HepG2 (cell line): ENCODE measurements around the gene TREH. TPM values are rescaled to one million over a fixed set of nuclear protein-coding genes. Genes with fewer than 3 reads are reported as not detected.

ENCODE experiments used
- CREM ChIP-seq, 2 experiments: sonication (generic) in 1 of 2; formaldehyde crosslinking in 1 of 2; IDR thresholded peaks; 2 replicates each; pipeline versions ENCODE4 v1.4.0 to v1.6.1; 2016 to 2020; ENCODE audit warnings: antibody characterized with exemption in 1 of 2, mild to moderate bottlenecking in 1 of 2, missing genetic modification reagents in 1 of 2
- HOXA9 ChIP-seq: sonication (generic); formaldehyde crosslinking; IDR thresholded peaks from 2 replicates; pipeline ENCODE4 v1.8.1; 2022; ENCODE audit warnings: missing genetic modification reagents, mild to moderate bottlenecking, moderate library complexity, borderline replicate concordance
- IKZF4 ChIP-seq: sonication (generic); formaldehyde crosslinking; IDR thresholded peaks from 2 replicates; pipeline ENCODE4 v1.5.1; 2020; ENCODE audit warnings: borderline replicate concordance, mild to moderate bottlenecking, low read depth, missing genetic modification reagents; ENCODE audit errors: not compliant biosample characterization
- KLF16 ChIP-seq, 2 experiments: sonication (generic) in 1 of 2; formaldehyde crosslinking in 1 of 2; IDR thresholded peaks; 2 replicates each; pipeline versions ENCODE4 v1.6.1 to v1.8.0; 2016 to 2023; ENCODE audit warnings: missing genetic modification reagents in 2 of 2, missing compliant biosample characterization in 1 of 2
- MATR3 ChIP-seq: sonication (generic); formaldehyde crosslinking; IDR thresholded peaks from 2 replicates; pipeline ENCODE4 v1.4.0; 2020; ENCODE audit warnings: missing genetic modification reagents
- MED1 ChIP-seq: sonication (generic); formaldehyde crosslinking; IDR thresholded peaks from 2 replicates; pipeline ENCODE4 v1.4.0; 2020; ENCODE audit warnings: missing genetic modification reagents
- RFX3 ChIP-seq: IDR thresholded peaks from 2 replicates; pipeline ENCODE4 v1.6.1; 2016; ENCODE audit warnings: missing biosample characterization, missing genetic modification reagents
- SMARCE1 ChIP-seq: fragments of 450-650 bp; IDR thresholded peaks from 2 replicates; pipeline ENCODE4 v1.6.1; 2017; ENCODE audit warnings: borderline replicate concordance
- THAP11 ChIP-seq: IDR thresholded peaks from 2 replicates; pipeline ENCODE4 v1.6.1; 2016; ENCODE audit warnings: missing biosample characterization, missing genetic modification reagents
- U2AF2 ChIP-seq: fragments of 200-400 bp; formaldehyde crosslinking; IDR thresholded peaks from 2 replicates; pipeline ENCODE4 v1.6.1; 2017; ENCODE audit warnings: low read depth, mild to moderate bottlenecking, low read length
- ZBTB46 ChIP-seq: sonication (generic); formaldehyde crosslinking; IDR thresholded peaks from 2 replicates; pipeline ENCODE4 v1.4.0; 2020; ENCODE audit warnings: mild to moderate bottlenecking, missing genetic modification reagents, borderline replicate concordance
- ZFP82 ChIP-seq: sonication (generic); formaldehyde crosslinking; IDR thresholded peaks from 2 replicates; pipeline ENCODE4 v1.5.1; 2020; ENCODE audit warnings: mild to moderate bottlenecking, missing genetic modification reagents, borderline replicate concordance
- ZNF44 ChIP-seq: sonication (generic); formaldehyde crosslinking; IDR thresholded peaks from 2 replicates; pipeline ENCODE4 v1.5.1; 2020; ENCODE audit warnings: mild to moderate bottlenecking, missing genetic modification reagents
- ZNF512 ChIP-seq: sonication (generic); formaldehyde crosslinking; IDR thresholded peaks from 2 replicates; pipeline ENCODE4 v1.4.0; 2020; ENCODE audit warnings: mild to moderate bottlenecking, missing genetic modification reagents
- ZNF558 ChIP-seq: sonication (generic); formaldehyde crosslinking; IDR thresholded peaks from 2 replicates; pipeline ENCODE4 v1.9.0; 2022; ENCODE audit warnings: mild to moderate bottlenecking, missing genetic modification reagents, borderline replicate concordance
- ZNF569 ChIP-seq: sonication (generic); formaldehyde crosslinking; IDR thresholded peaks from 2 replicates; pipeline ENCODE4 v1.5.0; 2020; ENCODE audit warnings: mild to moderate bottlenecking, missing genetic modification reagents, moderate library complexity, borderline replicate concordance
- ZNF598 ChIP-seq: sonication (generic); formaldehyde crosslinking; IDR thresholded peaks from 2 replicates; pipeline ENCODE4 v1.5.1; 2020; ENCODE audit warnings: mild to moderate bottlenecking, missing genetic modification reagents, borderline replicate concordance
- ZNF775 ChIP-seq: sonication (generic); formaldehyde crosslinking; IDR thresholded peaks from 2 replicates; pipeline ENCODE4 v1.4.0; 2020; ENCODE audit warnings: missing genetic modification reagents, mild to moderate bottlenecking, moderate library complexity, borderline replicate concordance
- ZSCAN29 ChIP-seq: sonication (generic); formaldehyde crosslinking; conservative IDR thresholded peaks from 2 replicates; pipeline ENCODE4 v1.4.0; 2020; ENCODE audit warnings: mild to moderate bottlenecking, missing genetic modification reagents
- polyA plus RNA-seq, 8 experiments: library from polyadenylated mRNA; depleted of rRNA in 3 of 8; stranded (reverse) in 7 of 8; unstranded in 1 of 8; fragments of >200 nt; fragmentation: Illumina TruSeq in 4 of 8; extraction: Trizol in 4 of 8; gene quantifications; 2 replicates each; pipeline versions ENCODE4 v1.2.1 to v1.2.3, GENCODE V29; 2011 to 2016; ENCODE audit warnings: low read depth in 4 of 8, missing spikeins in 1 of 8, mixed read lengths in 1 of 8; ENCODE audit not compliant: insufficient read depth in 1 of 8
- total RNA-seq, 5 experiments: library from RNA; depleted of rRNA; stranded (reverse); fragments of >200 nt; fragmentation: Illumina TruSeq; extraction: Trizol; gene quantifications; 2 replicates each; pipeline ENCODE4 v1.2.3, GENCODE V29; 2016; ENCODE audit warnings: low read depth in 1 of 5
- TF ChIP-seq, protein P1 (sequence below): sonication (generic); formaldehyde crosslinking; IDR thresholded peaks from 2 replicates; pipeline ENCODE4 v1.8.1; 2023; ENCODE audit warnings: mild to moderate bottlenecking, missing genetic modification reagents
- TF ChIP-seq, protein P2 (sequence below): sonication (generic); formaldehyde crosslinking; IDR thresholded peaks from 2 replicates; pipeline ENCODE4 v1.5.0; 2020; ENCODE audit warnings: missing genetic modification reagents, mild to moderate bottlenecking, borderline replicate concordance
- TF ChIP-seq, protein P3 (sequence below): sonication (generic); formaldehyde crosslinking; conservative IDR thresholded peaks from 2 replicates; pipeline ENCODE4 v1.8.0; 2022; ENCODE audit warnings: low read depth, missing genetic modification reagents

The TREH gene
- total and polyA plus RNA-seq, 2 of the 13 experiments (the other 11 are each of a cell fraction or from before 2014, with no cell fraction given) = 0.53 to 0.86 TPM

DNA sequence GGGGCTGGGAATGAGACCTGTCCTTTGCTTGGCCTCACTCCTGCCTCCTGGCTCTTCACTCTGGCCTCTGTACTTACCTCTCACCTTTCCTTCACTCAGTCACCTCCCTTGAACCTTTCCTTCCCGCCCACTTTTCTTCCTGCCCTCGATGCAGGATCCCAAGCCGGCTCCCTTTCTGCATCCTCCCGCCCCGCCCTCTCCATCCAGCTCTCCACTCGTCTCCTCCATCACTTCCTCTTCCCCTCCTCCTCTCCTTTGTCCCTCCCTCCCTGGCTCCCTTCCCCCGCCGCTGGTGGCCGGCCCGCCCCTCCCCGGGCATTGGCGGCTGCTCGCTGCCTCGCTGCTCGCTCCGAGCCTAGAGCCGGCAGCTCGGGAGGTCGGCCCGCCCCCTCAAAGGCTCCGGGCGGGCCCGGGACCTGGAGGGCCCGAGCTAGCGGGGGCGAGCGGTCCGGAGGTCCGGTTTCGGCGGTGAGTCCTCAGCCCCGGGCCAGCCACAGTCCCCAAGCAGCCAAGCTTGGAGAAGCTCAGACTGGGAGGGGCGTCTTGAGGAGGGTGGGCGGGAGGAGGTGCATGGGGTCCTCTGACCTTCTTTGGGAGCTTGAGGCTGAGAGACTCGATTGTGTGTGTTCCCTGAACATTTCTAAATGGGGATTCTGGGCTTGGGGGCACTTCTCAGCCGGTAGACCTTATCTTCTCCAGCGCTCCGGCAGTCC, 58.2 kb downstream of the TREH start (continued):
- TF ChIP-seq, protein P1, sequence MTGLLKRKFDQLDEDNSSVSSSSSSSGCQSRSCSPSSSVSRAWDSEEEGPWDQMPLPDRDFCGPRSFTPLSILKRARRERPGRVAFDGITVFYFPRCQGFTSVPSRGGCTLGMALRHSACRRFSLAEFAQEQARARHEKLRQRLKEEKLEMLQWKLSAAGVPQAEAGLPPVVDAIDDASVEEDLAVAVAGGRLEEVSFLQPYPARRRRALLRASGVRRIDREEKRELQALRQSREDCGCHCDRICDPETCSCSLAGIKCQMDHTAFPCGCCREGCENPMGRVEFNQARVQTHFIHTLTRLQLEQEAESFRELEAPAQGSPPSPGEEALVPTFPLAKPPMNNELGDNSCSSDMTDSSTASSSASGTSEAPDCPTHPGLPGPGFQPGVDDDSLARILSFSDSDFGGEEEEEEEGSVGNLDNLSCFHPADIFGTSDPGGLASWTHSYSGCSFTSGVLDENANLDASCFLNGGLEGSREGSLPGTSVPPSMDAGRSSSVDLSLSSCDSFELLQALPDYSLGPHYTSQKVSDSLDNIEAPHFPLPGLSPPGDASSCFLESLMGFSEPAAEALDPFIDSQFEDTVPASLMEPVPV (CRISPR knock-in tag) = no peak
- TF ChIP-seq ZFP82 = no peak
- TF ChIP-seq ZNF512 = no peak
- TF ChIP-seq MED1 (CRISPR knock-in tag) = no peak; the same call in 1 of the 2 replicates
- no peak for TF ChIP-seq THAP11
- TF ChIP-seq ZNF598 (CRISPR knock-in tag) = no peak
- TF ChIP-seq CREM (IDR thresholded peaks at IDR 0.05) = no peak
- TF ChIP-seq CREM (CRISPR knock-in tag; IDR thresholded peaks at IDR 0.05) = no peak
- no peak for TF ChIP-seq ZNF44
- no peak for TF ChIP-seq RFX3 (CRISPR knock-in tag)
- no peak for TF ChIP-seq KLF16 (CRISPR knock-in tag; IDR thresholded peaks at IDR 0.05)
- no peak for TF ChIP-seq ZBTB46 (CRISPR knock-in tag)
- TF ChIP-seq HOXA9 (CRISPR knock-in tag) = no peak
- TF ChIP-seq, protein P2, sequence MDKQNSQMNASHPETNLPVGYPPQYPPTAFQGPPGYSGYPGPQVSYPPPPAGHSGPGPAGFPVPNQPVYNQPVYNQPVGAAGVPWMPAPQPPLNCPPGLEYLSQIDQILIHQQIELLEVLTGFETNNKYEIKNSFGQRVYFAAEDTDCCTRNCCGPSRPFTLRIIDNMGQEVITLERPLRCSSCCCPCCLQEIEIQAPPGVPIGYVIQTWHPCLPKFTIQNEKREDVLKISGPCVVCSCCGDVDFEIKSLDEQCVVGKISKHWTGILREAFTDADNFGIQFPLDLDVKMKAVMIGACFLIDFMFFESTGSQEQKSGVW (CRISPR knock-in tag) = no peak
- TF ChIP-seq ZNF558 (CRISPR knock-in tag) = 0 out of 2 replicates have a peak, but pooled peaks have one; percentile 26
- no peak for TF ChIP-seq SMARCE1
- no peak for TF ChIP-seq ZNF775 (CRISPR knock-in tag)
- TF ChIP-seq IKZF4 (CRISPR knock-in tag) = no peak
- no peak for TF ChIP-seq MATR3 (CRISPR knock-in tag)
- TF ChIP-seq U2AF2 = no peak
- TF ChIP-seq ZSCAN29 (CRISPR knock-in tag) = no peak
- TF ChIP-seq, protein P3, sequence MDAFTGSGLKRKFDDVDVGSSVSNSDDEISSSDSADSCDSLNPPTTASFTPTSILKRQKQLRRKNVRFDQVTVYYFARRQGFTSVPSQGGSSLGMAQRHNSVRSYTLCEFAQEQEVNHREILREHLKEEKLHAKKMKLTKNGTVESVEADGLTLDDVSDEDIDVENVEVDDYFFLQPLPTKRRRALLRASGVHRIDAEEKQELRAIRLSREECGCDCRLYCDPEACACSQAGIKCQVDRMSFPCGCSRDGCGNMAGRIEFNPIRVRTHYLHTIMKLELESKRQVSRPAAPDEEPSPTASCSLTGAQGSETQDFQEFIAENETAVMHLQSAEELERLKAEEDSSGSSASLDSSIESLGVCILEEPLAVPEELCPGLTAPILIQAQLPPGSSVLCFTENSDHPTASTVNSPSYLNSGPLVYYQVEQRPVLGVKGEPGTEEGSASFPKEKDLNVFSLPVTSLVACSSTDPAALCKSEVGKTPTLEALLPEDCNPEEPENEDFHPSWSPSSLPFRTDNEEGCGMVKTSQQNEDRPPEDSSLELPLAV = no peak
- TF ChIP-seq ZNF569 (CRISPR knock-in tag) = no peak
